Mesendoderm (in vitro differentiated cells): ENCODE data around the gene GRB14.
"Not testable (repeated sequence)": the region's sequence is repeated elsewhere in the genome, so short reads cannot be mapped to it uniquely, and the experiment has no call there.

ENCODE experiments used
- DNase-seq: peaks from one replicate; pipeline ENCODE4 v3.0.0; 2013
- H2AK5ac ChIP-seq: 2 replicates; pipeline ENCODE4 v1.6.1; 2013; ENCODE audit warnings: low read length, inconsistent platforms
- H2BK120ac ChIP-seq: 2 replicates; pipeline ENCODE4 v1.6.1; 2013; ENCODE audit warnings: low read depth, mild to moderate bottlenecking, low read length, moderate library complexity, mixed read lengths
- H2BK15ac ChIP-seq: replicated peaks from 2 replicates; pipeline ENCODE4 v1.6.1; 2013; ENCODE audit warnings: low read depth, mild to moderate bottlenecking, moderate library complexity
- H2BK5ac ChIP-seq: 2 replicates; pipeline ENCODE4 v1.6.1; 2013; ENCODE audit warnings: low read length, inconsistent platforms
- H3K18ac ChIP-seq: 2 replicates; pipeline ENCODE4 v1.6.1; 2013; ENCODE audit warnings: mild to moderate bottlenecking, low read length, mixed read lengths
- H3K23ac ChIP-seq: one replicate; pipeline ENCODE4 v1.6.1; 2013; ENCODE audit warnings: low read length
- H3K27ac ChIP-seq: 2 replicates; pipeline ENCODE4 v1.5.1; 2013; ENCODE audit warnings: low read depth, mild to moderate bottlenecking, inconsistent platforms, low read length, moderate library complexity
- H3K27me3 ChIP-seq: 2 replicates; pipeline ENCODE4 v1.6.1; 2013; ENCODE audit warnings: low read length, control low read depth, mild to moderate bottlenecking, inconsistent platforms; ENCODE audit not compliant: insufficient read depth, poor library complexity
- H3K36me3 ChIP-seq: 2 replicates; pipeline ENCODE4 v1.6.1; 2013; ENCODE audit warnings: low read length, inconsistent platforms; ENCODE audit not compliant: control insufficient read depth, insufficient read depth
- H3K4ac ChIP-seq: one replicate; pipeline ENCODE4 v1.6.1; 2013; ENCODE audit warnings: low read depth, mild to moderate bottlenecking, low read length, moderate library complexity
- H3K4me1 ChIP-seq: 2 replicates; pipeline ENCODE4 v1.6.1; 2013; ENCODE audit warnings: low read depth, low read length, inconsistent platforms; ENCODE audit not compliant: control insufficient read depth
- H3K4me2 ChIP-seq: 2 replicates; pipeline ENCODE4 v1.6.1; 2013; ENCODE audit warnings: low read length
- H3K4me3 ChIP-seq: 2 replicates; pipeline ENCODE4 v1.5.1; 2013; ENCODE audit warnings: mild to moderate bottlenecking, low read length
- H3K56ac ChIP-seq: one replicate; pipeline ENCODE4 v1.6.1; 2013; ENCODE audit warnings: low read length
- H3K79me1 ChIP-seq: 2 replicates; pipeline ENCODE4 v1.6.1; 2013; ENCODE audit warnings: low read length, inconsistent platforms
- H3K79me2 ChIP-seq: 2 replicates; pipeline ENCODE4 v1.6.1; 2013; ENCODE audit warnings: mild to moderate bottlenecking, low read length; ENCODE audit not compliant: control insufficient read depth, insufficient read depth
- H3K9ac ChIP-seq: 2 replicates; pipeline ENCODE4 v1.6.1; 2013; ENCODE audit warnings: low read length, inconsistent platforms
- H4K5ac ChIP-seq: one replicate; pipeline ENCODE4 v1.6.1; 2013; ENCODE audit warnings: low read length
- H4K8ac ChIP-seq: one replicate; pipeline ENCODE4 v1.6.1; 2013; ENCODE audit warnings: low read depth, mild to moderate bottlenecking, control low read depth, low read length, moderate library complexity
- WGBS: extraction: QIAGEN DNeasy Blood & Tissue Kit; methylation state at CpG from one replicate; pipeline ENCODE4 v1.1.7; 2013; ENCODE audit warnings: low lambda C conversion rate, missing lambda C conversion rate; ENCODE audit not compliant: insufficient coverage; ENCODE audit errors: extremely low coverage; 5-methylcytosine and 5-hydroxymethylcytosine counted together

Gene GRB14

GRCh38 chr2:164554487-164554886, 66.8 kb downstream of the GRB14 start:
- Histone ChIP-seq H3K4ac (no peak overlapping the region), H3K27me3 (no peaks in the 10 kb centered on the region), H2BK5ac (no peak overlapping the region), H4K8ac (no peak overlapping the region), H3K4me2 (no peak overlapping the region), H3K23ac (no peak overlapping the region), H3K9ac (no peak overlapping the region), H4K5ac (no peak overlapping the region), H3K4me3 (no peak overlapping the region), H3K79me2 (no peaks in the 10 kb centered on the region), H3K4me1 (no peaks in the 10 kb centered on the region), H2BK120ac (no peak overlapping the region), H3K56ac (no peak overlapping the region), H3K79me1 (no peaks in the 10 kb centered on the region), H2BK15ac (no peak overlapping the region), H3K18ac (no peak overlapping the region), H2AK5ac (no peak overlapping the region), H3K27ac (no peak overlapping the region), H3K36me3 (no peaks in the 10 kb centered on the region)
- peak; percentile 57 for DNase-seq
- WGBS: no CpG with 5 or more reads among the region's 2 CpGs

GRCh38 chr2:164551519-164551918, 69.8 kb downstream of the GRB14 start:
- DNase-seq: no peak
- Histone ChIP-seq H2AK5ac (no peak overlapping the region), H3K36me3 (no peaks in the 10 kb centered on the region), H3K4ac (no peak overlapping the region), H3K79me2 (no peaks in the 10 kb centered on the region), H3K23ac (no peak overlapping the region), H3K27me3 (no peaks in the 10 kb centered on the region), H3K27ac (no peak overlapping the region), H4K8ac (no peak overlapping the region), H3K56ac (no peak overlapping the region), H2BK15ac (no peak overlapping the region), H3K4me2 (no peak overlapping the region), H3K79me1 (no peaks in the 10 kb centered on the region), H2BK120ac (no peak overlapping the region), H4K5ac (no peak overlapping the region), H3K4me1 (no peaks in the 10 kb centered on the region), H3K9ac (no peak overlapping the region), H3K4me3 (no peak overlapping the region), H2BK5ac (no peak overlapping the region), H3K18ac (no peak overlapping the region)
- WGBS: no CpG with 5 or more reads among the region's 4 CpGs

GRCh38 chr2:164549705-164550104, 71.6 kb downstream of the GRB14 start:
- H3K79me2 ChIP-seq, H2BK120ac ChIP-seq, H3K36me3 ChIP-seq, H3K27me3 ChIP-seq, H3K23ac ChIP-seq, H3K4me2 ChIP-seq, DNase-seq, H3K27ac ChIP-seq, H3K18ac ChIP-seq, H2BK5ac ChIP-seq, H3K4ac ChIP-seq, H3K79me1 ChIP-seq, H3K9ac ChIP-seq, H2BK15ac ChIP-seq, H4K5ac ChIP-seq, H4K8ac ChIP-seq, H3K56ac ChIP-seq, H3K4me3 ChIP-seq, H2AK5ac ChIP-seq, H3K4me1 ChIP-seq: not testable (repeated sequence)
- no CpG with 5 or more reads among the region's 3 CpGs for WGBS

- no peaks in the 10 kb centered on the region for H3K36me3 ChIP-seq
- no peaks in the 10 kb centered on the region for H3K27me3 ChIP-seq
- H3K4ac ChIP-seq: no peak overlapping the region
- no peak overlapping the region for H3K27ac ChIP-seq
- no peak overlapping the region for H2AK5ac ChIP-seq
- no peak overlapping the region for H3K4me2 ChIP-seq
- DNase-seq: no peak
- no peak overlapping the region for H3K23ac ChIP-seq
- H2BK120ac ChIP-seq: no peak overlapping the region
- no CpG with 5 or more reads among the region's 5 CpGs for WGBS
- H2BK5ac ChIP-seq: no peak overlapping the region
- H4K8ac ChIP-seq: no peak overlapping the region
- no peaks in the 10 kb centered on the region for H3K79me2 ChIP-seq
- H3K9ac ChIP-seq: no peak overlapping the region
- H2BK15ac ChIP-seq: no peak overlapping the region
- no peak overlapping the region for H3K18ac ChIP-seq
- H4K5ac ChIP-seq: no peak overlapping the region
- H3K79me1 ChIP-seq: no peaks in the 10 kb centered on the region
- no peak overlapping the region for H3K4me3 ChIP-seq
- no peak overlapping the region for H3K56ac ChIP-seq
- H3K4me1 ChIP-seq: no peaks in the 10 kb centered on the region
These were observed 75.8 kb downstream of the GRB14 start for GRCh38 chr2:164545484-164545883.

DNA sequence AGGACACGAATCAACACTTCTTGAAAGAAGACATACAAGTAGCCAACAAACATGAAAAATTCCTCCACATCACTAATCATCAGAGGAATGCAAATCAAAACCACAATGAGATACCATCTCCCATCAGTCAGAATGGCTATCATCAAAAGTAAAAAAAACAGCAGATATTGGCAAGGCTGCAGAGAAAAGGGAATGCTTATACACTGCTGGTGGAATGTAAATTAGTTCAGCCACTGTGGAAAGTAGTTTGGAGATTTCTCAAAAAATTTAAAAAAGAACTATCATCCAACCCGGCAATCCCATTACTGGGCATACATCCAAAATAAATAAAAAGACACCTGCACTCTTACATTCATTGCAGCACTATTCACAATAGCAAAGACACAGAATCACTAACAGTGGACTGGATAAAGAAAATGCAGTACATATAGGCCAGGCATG, 78.7 kb downstream of the GRB14 start:
- no CpG with 5 or more reads among the region's 2 CpGs for WGBS
- H3K79me2 ChIP-seq: no peaks in the 10 kb centered on the region
- no peak overlapping the region for H2BK5ac ChIP-seq
- no peaks in the 10 kb centered on the region for H3K27me3 ChIP-seq
- no peak overlapping the region for H3K27ac ChIP-seq
- DNase-seq: no peak
- no peak overlapping the region for H3K18ac ChIP-seq
- no peak overlapping the region for H3K23ac ChIP-seq
- H2AK5ac ChIP-seq: no peak overlapping the region
- H3K4me3 ChIP-seq: no peak overlapping the region
- H4K5ac ChIP-seq: no peak overlapping the region
- no peak overlapping the region for H3K4ac ChIP-seq
- H3K36me3 ChIP-seq: no peaks in the 10 kb centered on the region
- no peak overlapping the region for H3K9ac ChIP-seq
- no peaks in the 10 kb centered on the region for H3K79me1 ChIP-seq
- no peak overlapping the region for H3K4me2 ChIP-seq
- H2BK120ac ChIP-seq: no peak overlapping the region
- H4K8ac ChIP-seq: no peak overlapping the region
- H2BK15ac ChIP-seq: no peak overlapping the region
- H3K56ac ChIP-seq: no peak overlapping the region
- no peaks in the 10 kb centered on the region for H3K4me1 ChIP-seq

DNA sequence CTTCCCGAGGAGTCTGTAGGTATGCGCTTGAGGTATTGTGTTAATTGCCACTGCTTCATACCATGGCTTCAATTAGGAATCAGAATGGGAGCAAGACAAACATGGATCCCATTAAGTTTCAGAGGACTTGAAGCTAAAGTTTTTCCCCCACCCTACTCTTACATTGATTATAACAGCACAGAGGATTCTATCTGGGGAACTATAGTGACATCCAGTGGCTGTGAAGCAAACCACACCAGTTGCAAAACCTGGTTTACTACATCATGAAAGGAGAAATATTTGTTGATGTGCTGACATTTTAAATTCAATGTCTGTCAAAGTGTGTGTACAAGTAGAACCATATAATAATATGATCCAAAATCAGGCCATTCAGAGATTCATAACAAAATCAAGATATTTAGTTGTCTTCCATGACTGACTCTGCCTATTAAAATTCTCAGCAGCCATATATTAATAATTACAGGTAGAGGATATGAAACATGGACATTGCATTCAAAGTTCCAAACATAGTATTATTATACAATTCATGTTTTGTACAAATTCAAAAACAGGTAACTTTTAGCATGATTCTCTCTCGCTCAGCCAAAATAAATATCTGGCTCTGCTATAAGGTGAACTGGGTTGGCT, 82.9 kb downstream of the GRB14 start:
- peak; percentile 64 for DNase-seq
- WGBS: no CpG with 5 or more reads among the region's 3 CpGs

More for the DNA sequence above, 82.9 kb downstream of the GRB14 start:
- Histone ChIP-seq H2BK5ac (no peak overlapping the region), H3K79me1 (no peaks in the 10 kb centered on the region), H2BK15ac (no peak overlapping the region), H3K27me3 (no peaks in the 10 kb centered on the region), H3K4me3 (no peak overlapping the region), H3K9ac (no peak overlapping the region), H3K36me3 (no peaks in the 10 kb centered on the region), H3K27ac (no peak overlapping the region), H3K23ac (no peak overlapping the region), H3K4me2 (no peak overlapping the region), H4K5ac (no peak overlapping the region), H3K4me1 (no peaks in the 10 kb centered on the region), H4K8ac (no peak overlapping the region), H3K56ac (no peak overlapping the region), H3K4ac (no peak overlapping the region), H3K79me2 (no peaks in the 10 kb centered on the region), H2AK5ac (no peak overlapping the region), H2BK120ac (no peak overlapping the region), H3K18ac (no peak overlapping the region)
